Stimulated activated memory B cell treated with anti-CD40 and anti-IgM and Interleukin-4, amounts not matched to agents 10 μg/mL and 1 μg/mL and 100 μg/mL, for 72 hours (primary cell): ENCODE data around the gene RHOXF1.
"Not testable (repeated sequence)": the region's sequence is repeated elsewhere in the genome, so short reads cannot be mapped to it uniquely, and the experiment has no call there.

Source experiments
- ATAC-seq: fragments of 150-1000 bp; cut with Tn5 transposase; 2 replicates; pipeline ENCODE4 v1.10.0; 2021
- H3K27ac Mint-ChIP-seq: one replicate; pipeline ENCODE4 v1.8.0; 2022; ENCODE audit warnings: mild to moderate bottlenecking, mixed read lengths
- H3K27me3 Mint-ChIP-seq: one replicate; pipeline ENCODE4 v1.8.0; 2022; ENCODE audit warnings: mixed read lengths
- H3K36me3 Mint-ChIP-seq: one replicate; pipeline ENCODE4 v1.8.0; 2022; ENCODE audit warnings: mixed read lengths
- H3K4me1 Mint-ChIP-seq: one replicate; pipeline ENCODE4 v1.8.0; 2022; ENCODE audit warnings: mixed read lengths
- H3K4me3 Mint-ChIP-seq: one replicate; pipeline ENCODE4 v1.8.0; 2022; ENCODE audit warnings: mild to moderate bottlenecking, moderate library complexity, mixed read lengths
- H3K9me3 Mint-ChIP-seq: one replicate; pipeline ENCODE4 v1.8.0; 2022; ENCODE audit warnings: mixed read lengths

RHOXF1 gene

DNA sequence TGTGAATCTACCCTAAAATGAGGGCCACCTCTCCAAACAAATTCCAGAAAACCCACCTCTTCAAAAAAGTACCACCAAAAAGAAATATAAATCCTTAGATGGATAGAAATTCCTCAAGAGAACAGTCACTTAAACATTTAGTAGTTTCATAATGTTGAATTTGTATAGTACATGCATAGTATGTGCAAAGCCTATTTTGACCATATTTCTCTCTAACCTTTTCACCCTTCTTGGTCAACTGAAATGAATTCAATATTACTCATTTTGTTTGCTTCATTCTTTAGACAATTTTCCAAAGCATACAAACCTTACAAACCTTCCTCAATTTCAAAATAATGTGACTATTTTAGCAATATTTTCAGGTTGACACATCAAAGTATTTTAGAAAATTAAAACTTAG, 4.1 kb downstream of the RHOXF1 start:
- H3K27me3 Mint-ChIP-seq, result no peaks in the 10 kb centered on the region
- no peak overlapping the region for H3K4me3 Mint-ChIP-seq
- no peak for ATAC-seq
- no peaks in the 10 kb centered on the region for H3K4me1 Mint-ChIP-seq
- peaks cover 3% of the 10 kb centered on the region for H3K9me3 Mint-ChIP-seq
- H3K27ac Mint-ChIP-seq, result no peak overlapping the region
- H3K36me3 Mint-ChIP-seq, result no peaks in the 10 kb centered on the region

DNA sequence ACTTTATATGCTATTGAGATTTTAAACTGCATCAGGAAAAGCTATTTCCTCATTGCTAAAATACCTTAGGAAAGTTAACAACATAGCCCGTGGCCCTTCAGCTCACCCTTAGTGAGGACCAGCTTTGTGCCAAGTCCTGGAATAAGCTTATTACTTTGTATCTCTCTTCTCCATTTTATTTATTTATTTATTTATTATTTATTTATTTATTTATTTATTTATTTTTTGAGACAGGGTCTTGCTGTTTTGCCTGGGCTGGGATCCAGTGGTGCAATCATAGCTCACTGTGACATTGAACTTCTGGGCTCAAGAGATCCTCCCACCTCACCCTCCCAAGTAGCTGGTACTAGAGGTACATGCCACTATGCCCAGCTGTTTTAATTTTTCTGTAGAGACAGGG, 6.3 kb downstream of the RHOXF1 start:
- no peak overlapping the region for H3K4me3 Mint-ChIP-seq
- H3K36me3 Mint-ChIP-seq, result peaks cover 6% of the 10 kb centered on the region
- peaks cover 2% of the 10 kb centered on the region for H3K9me3 Mint-ChIP-seq
- H3K4me1 Mint-ChIP-seq, result no peaks in the 10 kb centered on the region
- no peak overlapping the region for H3K27ac Mint-ChIP-seq
- ATAC-seq, result no peak
- H3K27me3 Mint-ChIP-seq, result no peaks in the 10 kb centered on the region

DNA sequence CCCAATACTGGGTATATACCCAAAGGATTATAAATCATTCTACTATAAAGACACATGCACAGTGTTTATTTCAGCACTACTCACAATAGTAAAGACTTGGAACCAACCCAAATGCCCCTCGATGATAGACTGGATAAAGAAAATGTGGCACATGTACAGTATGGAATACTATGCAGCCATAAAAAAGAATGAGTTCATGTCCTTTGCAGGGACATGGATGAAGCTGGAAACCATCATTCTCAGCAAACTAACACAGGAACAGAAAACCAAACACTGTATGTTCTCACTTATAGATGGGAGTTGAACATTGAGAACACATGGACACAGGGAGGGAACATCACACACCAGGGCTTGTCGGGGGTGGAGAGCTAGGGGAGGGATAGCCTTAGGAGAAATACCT, 11.0 kb downstream of the RHOXF1 start:
- H3K36me3 Mint-ChIP-seq, ATAC-seq, H3K9me3 Mint-ChIP-seq, H3K4me3 Mint-ChIP-seq, H3K27ac Mint-ChIP-seq, H3K4me1 Mint-ChIP-seq, H3K27me3 Mint-ChIP-seq: not testable (repeated sequence)

DNA sequence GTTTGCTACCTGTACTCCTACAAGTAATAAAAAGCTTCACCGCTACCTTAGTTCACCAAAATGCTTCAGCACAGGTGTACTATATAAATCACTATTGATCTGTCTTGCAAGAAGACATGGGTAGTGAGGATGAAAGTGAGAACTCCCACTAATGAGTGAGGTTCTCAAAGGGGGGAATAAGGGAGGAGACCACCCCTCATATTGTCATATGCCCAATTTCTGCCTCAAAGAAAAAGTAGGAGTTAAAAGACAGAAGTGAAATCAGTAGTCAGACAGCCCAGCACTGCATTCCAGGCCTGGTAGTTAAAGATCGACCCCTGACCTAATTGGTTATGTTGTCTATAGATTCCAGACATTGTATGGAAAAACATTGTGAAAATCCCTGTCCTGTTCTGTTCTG, 14.7 kb downstream of the RHOXF1 start:
- not testable (repeated sequence) for H3K36me3 Mint-ChIP-seq, ATAC-seq, H3K4me3 Mint-ChIP-seq, H3K27me3 Mint-ChIP-seq, H3K4me1 Mint-ChIP-seq, H3K27ac Mint-ChIP-seq, H3K9me3 Mint-ChIP-seq

DNA sequence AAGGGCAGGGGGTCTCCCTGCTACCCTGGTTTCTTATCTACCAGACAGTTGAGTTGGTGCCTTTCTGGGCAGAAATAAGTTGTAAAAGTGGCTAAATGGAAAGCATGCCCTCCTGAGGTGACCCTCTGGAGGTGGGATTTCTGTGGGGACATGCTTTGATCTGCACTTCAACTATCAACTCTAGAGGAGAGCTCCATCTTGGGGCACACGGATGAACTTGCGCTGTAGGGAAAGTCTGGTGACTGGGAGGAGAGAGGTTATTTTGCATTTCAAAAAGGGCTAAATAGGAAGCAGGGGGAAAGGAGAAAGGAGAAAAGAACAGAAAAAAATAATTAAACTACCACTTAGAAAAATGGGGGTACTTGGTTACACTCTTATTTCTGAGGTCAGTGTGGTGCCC, 25.5 kb downstream of the RHOXF1 start:
- no peak overlapping the region for H3K27ac Mint-ChIP-seq

DNA sequence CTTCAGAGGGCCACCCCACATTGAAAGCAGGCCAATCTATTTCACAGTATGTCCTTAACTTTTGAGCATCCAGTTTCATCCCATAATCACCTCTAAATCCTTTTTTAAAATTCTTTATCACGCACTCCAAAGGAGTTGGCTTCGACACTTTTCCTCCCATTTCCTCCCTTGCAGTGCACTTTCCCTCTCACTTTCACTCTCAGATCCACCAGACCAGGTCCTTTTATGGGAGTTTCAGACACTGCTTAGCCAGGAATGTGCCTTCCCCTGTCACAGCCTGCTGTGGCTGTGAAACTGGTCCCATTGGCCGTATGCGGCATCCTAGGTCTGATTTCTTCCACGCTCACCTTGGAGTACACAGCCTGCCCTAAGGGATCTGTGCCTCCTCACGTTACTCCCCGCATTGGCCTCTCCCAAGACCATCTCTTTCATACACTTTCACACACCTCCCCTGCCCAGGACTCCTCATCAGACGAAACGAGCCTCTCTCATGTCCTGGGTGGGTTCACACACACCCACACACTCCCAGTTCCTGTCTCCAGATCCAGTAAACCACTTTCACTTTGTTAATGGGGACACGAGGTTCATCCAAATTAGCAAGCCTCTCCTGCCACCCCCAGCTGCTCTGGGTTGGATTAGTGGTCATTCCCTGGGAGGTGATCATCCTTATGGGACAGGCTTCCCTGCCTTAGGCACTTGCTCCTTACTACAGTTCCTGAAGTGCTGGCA, 28.3 kb downstream of the RHOXF1 start:
- no peaks in the 10 kb centered on the region for H3K36me3 Mint-ChIP-seq
- H3K4me1 Mint-ChIP-seq, result peaks cover 9% of the 10 kb centered on the region
- H3K9me3 Mint-ChIP-seq, result no peaks in the 10 kb centered on the region
- H3K4me3 Mint-ChIP-seq, result no peak overlapping the region
- peak overlapping the region; percentile 33 for H3K27ac Mint-ChIP-seq
- no peaks in the 10 kb centered on the region for H3K27me3 Mint-ChIP-seq
- ATAC-seq, result no peak

More for the DNA sequence above, 25.5 kb downstream of the RHOXF1 start:
- H3K36me3 Mint-ChIP-seq, result no peaks in the 10 kb centered on the region
- no peak for ATAC-seq
- no peak overlapping the region for H3K4me3 Mint-ChIP-seq
- peaks cover 9% of the 10 kb centered on the region for H3K4me1 Mint-ChIP-seq
- H3K9me3 Mint-ChIP-seq, result no peaks in the 10 kb centered on the region
- H3K27me3 Mint-ChIP-seq, result no peaks in the 10 kb centered on the region

DNA sequence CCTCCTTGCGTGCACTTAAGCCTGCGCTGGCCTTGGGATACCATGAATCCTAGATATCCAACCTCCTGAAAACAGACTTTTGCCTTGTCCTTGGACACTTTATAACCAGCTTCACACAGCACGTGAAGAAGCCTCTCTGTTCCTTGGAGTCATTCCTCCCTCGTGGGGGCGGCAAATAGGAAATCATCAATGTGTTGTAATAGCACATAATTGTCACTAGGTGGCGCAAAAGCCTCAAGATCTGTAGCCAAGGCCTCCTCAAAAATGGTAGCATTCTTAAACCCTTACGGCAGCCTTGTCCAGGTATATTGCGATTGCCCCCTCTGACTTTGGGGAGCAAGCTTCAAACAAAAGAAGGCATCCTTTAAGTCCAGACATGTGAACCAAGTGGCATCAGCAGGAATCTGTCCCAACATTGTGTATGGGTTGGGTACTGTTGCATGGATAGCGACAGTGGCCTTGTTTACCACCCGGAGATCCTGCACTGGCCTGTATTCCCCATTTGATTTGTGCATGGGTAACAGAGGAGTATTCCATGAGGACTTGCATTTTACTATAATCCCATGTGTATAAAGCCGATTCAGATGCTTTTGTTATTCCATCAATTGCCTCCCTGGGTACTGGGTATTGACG, 30.0 kb downstream of the RHOXF1 start:
- H3K36me3 Mint-ChIP-seq, H3K27ac Mint-ChIP-seq, H3K9me3 Mint-ChIP-seq, H3K4me1 Mint-ChIP-seq, H3K27me3 Mint-ChIP-seq, ATAC-seq, H3K4me3 Mint-ChIP-seq: not testable (repeated sequence)

DNA sequence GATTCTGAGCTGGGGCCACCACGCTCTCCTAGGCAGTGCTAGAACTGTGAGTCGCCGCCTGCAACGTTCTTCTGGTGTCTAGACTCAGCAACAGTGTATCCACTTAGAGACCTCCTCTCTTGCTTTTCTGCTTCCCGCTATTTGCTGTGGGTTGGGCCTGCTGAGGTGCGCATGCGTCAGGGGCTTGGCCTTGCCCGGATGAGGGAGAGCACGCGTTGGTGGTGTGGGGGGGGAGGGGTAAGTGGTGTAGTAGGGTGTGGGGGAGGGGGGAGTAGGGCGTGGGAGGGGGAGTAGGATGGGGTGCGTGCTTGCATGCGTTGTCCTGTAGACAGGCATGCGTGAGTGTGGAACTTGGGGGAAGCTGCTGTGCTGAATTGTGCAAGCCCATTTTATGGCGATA, 38.1 kb downstream of the RHOXF1 start, which contains the start of gene RHOXF2B:
Gene RHOXF2B, minus strand, starts transcription at position 101 of the 400 bp plus-strand sequence. CDS start 138 bp downstream, outside the sequence.
- not testable (repeated sequence) for H3K9me3 Mint-ChIP-seq, H3K4me1 Mint-ChIP-seq, H3K27me3 Mint-ChIP-seq, H3K27ac Mint-ChIP-seq, ATAC-seq, H3K4me3 Mint-ChIP-seq, H3K36me3 Mint-ChIP-seq

DNA sequence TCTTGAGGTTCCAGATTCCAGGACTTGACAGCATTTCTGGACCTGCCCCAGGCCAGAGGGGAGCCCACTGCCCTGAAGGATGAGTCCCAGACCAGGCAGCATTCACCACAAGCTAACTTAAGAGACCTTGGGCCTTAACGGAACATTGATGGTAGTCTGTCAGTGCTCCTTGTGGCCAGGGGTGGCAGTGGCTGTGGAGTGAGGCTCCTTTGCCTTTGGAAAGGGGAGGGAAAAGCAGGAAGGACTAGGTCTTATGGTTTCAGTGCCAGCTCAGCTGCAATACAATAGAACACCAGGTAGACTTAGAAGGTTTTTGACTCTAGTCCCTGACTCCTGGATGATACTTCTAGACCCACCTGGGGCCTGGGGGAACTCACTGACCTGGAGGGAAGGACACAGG, 49.5 kb downstream of the RHOXF1 start:
- H3K27me3 Mint-ChIP-seq, H3K9me3 Mint-ChIP-seq, ATAC-seq, H3K36me3 Mint-ChIP-seq, H3K4me3 Mint-ChIP-seq, H3K27ac Mint-ChIP-seq, H3K4me1 Mint-ChIP-seq: not testable (repeated sequence)
